Aorta (tissue), 5 donors: Measurements from ENCODE around the gene PBLD. TPM values are rescaled to one million over a fixed set of nuclear protein-coding genes. Genes with fewer than 3 reads are reported as not detected.
"Not testable (repeated sequence)": the region's sequence is repeated elsewhere in the genome, so short reads cannot be mapped to it uniquely, and the experiment has no call there.

Experiments used
- ATAC-seq: fragments of 200-7000 bp; cut with Tn5 transposase; one replicate; pipeline ENCODE4 v1.9.1; 2022; ENCODE audit warnings: moderate library complexity; ENCODE audit not compliant: low FRiP score
- DNase-seq, 2 donors: peaks; one replicate each; pipeline ENCODE4 v3.0.0-alpha.2; 2020
- H3K27ac ChIP-seq, 2 donors: one replicate each; pipeline ENCODE4 v1.5.1; 2013; ENCODE audit warnings: low read length in 2 of 2, mild to moderate bottlenecking in 2 of 2, moderate library complexity in 2 of 2, control low read depth in 1 of 2, inconsistent platforms in 1 of 2, low read depth in 1 of 2
- H3K27me3 ChIP-seq, 2 donors: one replicate each; pipeline ENCODE4 v1.6.1; 2013; ENCODE audit warnings: control low read depth in 1 of 2, low read length in 1 of 2, mild to moderate bottlenecking in 1 of 2, moderate library complexity in 1 of 2; ENCODE audit not compliant: insufficient read depth in 2 of 2, control insufficient read depth in 1 of 2
- H3K36me3 ChIP-seq, 2 donors: one replicate each; pipeline ENCODE4 v1.6.1; 2013; ENCODE audit warnings: control low read depth in 1 of 2, low read length in 1 of 2, mild to moderate bottlenecking in 1 of 2; ENCODE audit not compliant: insufficient read depth in 2 of 2, control insufficient read depth in 1 of 2
- H3K4me1 ChIP-seq, 2 donors: one replicate each; pipeline ENCODE4 v1.6.1; 2013; ENCODE audit warnings: low read length in 2 of 2, control low read depth in 1 of 2, mild to moderate bottlenecking in 1 of 2, moderate library complexity in 1 of 2; ENCODE audit not compliant: insufficient read depth in 2 of 2, control insufficient read depth in 1 of 2
- H3K4me3 ChIP-seq, 2 donors: one replicate each; pipeline ENCODE4 v1.5.1; 2013; ENCODE audit warnings: low read length in 2 of 2, control low read depth in 1 of 2, mild to moderate bottlenecking in 1 of 2
- H3K9me3 ChIP-seq: one replicate; pipeline ENCODE4 v1.6.1; 2013; ENCODE audit warnings: mild to moderate bottlenecking, low read length; ENCODE audit not compliant: control insufficient read depth
- WGBS, 2 donors: extraction: QIAGEN DNeasy Blood & Tissue Kit; methylation state at CpG; one replicate each; pipeline ENCODE4 v1.1.7; 2013; 5-methylcytosine and 5-hydroxymethylcytosine counted together
- intact Hi-C, 2 donors: fragments of 100-400 bp; cut with DNase I; formaldehyde crosslinking; loops; one replicate each; pipeline versions ENCODE4 v1.14.2 to v1.15.0; 2022
- polyA plus RNA-seq, 2 donors: library from polyadenylated mRNA; stranded (reverse); fragments of 200-250 nt; gene quantifications; one replicate each; pipeline ENCODE4 v1.2.3, GENCODE V29; 2013
- total RNA-seq, 2 donors: library from RNA; stranded (reverse); fragmentation: NEBNext Ultra II Directional; extraction: Animal tissue kit (Norgen Biotek cat#: 25700); gene quantifications; one replicate each; pipeline ENCODE4 v1.2.1, GENCODE V29; 2021
- donor health status: healthy with polysubstance abuse.
- donor health status: Bipolar disorder and iron deficiency.
- donor health status: DM: no; HTN: no; CAD: no.
- donor health status: DM: no; HTN: no; CAD: no.
- donor health status: DM: yes; HTN: yes; CAD: no.

The PBLD gene
- total and polyA plus RNA-seq, 4 donors: 5.8 to 36.8 (median 7.2) TPM

- WGBS, 2 donors: 81 to 90% methylated on average over 1 of the region's 1 CpG
These were observed 14.2 kb downstream of the PBLD start for GRCh38 chr10:68318331-68319059.

DNA sequence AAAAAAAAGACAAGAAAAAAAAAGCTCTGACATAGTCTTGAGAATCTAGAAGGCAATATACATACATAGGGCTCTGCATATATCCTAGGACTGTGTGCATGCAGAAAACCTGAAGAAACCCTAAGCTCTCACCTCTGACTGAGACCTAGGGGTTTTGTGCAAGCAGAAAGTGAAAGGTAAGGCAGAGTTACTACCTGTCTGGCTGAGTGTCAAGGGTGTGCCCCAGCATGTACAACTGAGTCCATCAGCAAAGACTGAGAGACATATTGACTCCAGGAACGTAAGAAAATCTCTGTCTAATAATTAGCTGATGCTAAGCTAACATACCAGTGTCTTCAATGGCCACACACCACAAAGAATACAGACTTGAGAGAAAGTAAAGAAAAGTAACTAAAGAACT, 17.1 kb downstream of the PBLD start:
- no peak overlapping the region for H3K27ac ChIP-seq
- 81 to 92% methylated on average over 1 of the region's 1 CpG for WGBS, 2 donors
- DNase-seq: no peak
- intact Hi-C loops: no loop called here
- no peak overlapping the region for H3K4me3 ChIP-seq
- peaks cover 3% of the 10 kb centered on the region for H3K9me3 ChIP-seq
- no peaks in the 10 kb centered on the region for H3K36me3 ChIP-seq
- no peaks in the 10 kb centered on the region for H3K27me3 ChIP-seq
- no peaks in the 10 kb centered on the region for H3K4me1 ChIP-seq
- no peak for ATAC-seq

More at GRCh38 chr10:68318331-68319059, 14.2 kb downstream of the PBLD start:
- Histone ChIP-seq H3K4me3 (no peak overlapping the region), H3K9me3 (peaks cover 3% of the 10 kb centered on the region), H3K36me3 (no peaks in the 10 kb centered on the region), H3K4me1 (no peaks in the 10 kb centered on the region), H3K27ac (no peak overlapping the region), H3K27me3 (no peaks in the 10 kb centered on the region)
- ATAC-seq (no peak), DNase-seq (no peak)
- intact Hi-C loops: no loop called here

GRCh38 chr10:68314930-68315329, 17.8 kb downstream of the PBLD start:
- H3K27ac ChIP-seq, H3K4me1 ChIP-seq, intact Hi-C loops, DNase-seq, H3K36me3 ChIP-seq, H3K4me3 ChIP-seq, H3K9me3 ChIP-seq, ATAC-seq, H3K27me3 ChIP-seq: not testable (repeated sequence)
- 93 to 97% methylated on average over 6 of the region's 6 CpGs for WGBS, 2 donors

DNA sequence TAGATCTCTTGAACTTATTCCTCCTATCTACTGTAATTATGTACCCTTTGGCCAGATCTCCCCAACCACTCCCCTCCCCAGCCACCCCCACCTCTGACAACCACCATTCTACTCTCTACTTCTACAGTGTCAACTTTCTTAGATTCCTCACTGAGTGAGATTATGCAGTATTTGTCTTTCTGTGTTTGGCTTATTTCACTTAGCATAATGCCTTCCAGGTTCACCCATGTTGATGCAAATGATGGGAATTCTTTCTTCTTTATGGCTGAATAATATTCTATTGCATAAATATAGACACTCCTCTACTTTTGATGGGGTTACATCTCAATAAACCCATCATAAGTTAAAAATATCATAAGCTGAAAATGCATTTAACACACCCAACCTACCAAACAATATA, 22.2 kb downstream of the PBLD start:
- Histone ChIP-seq H3K36me3 (no peaks in the 10 kb centered on the region), H3K4me1 (no peaks in the 10 kb centered on the region), H3K27ac (no peak overlapping the region), H3K27me3 (no peaks in the 10 kb centered on the region), H3K9me3 (no peaks in the 10 kb centered on the region), H3K4me3 (no peak overlapping the region)
- intact Hi-C loops: no loop called here
- no peak for ATAC-seq
- DNase-seq: no peak

DNA sequence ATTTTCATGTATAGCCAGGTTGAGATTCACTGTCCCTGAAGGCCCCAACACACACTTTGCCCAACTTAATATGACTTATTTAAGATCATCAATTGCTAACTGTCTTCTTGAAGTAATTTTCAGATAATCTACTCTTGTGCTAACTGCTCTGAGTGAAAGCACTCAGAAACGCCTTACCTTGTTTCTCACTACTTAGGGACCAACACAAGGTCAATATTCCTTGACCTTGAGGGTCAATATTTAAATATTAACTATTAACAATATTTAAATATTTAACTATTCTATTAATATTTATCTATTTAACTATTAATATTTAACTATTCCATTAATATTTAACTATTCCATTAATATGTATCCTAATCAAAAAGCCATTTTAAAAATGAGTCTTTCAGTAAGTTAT, 26.9 kb downstream of the PBLD start:
- no peaks in the 10 kb centered on the region for H3K36me3 ChIP-seq
- H3K27me3 ChIP-seq: no peaks in the 10 kb centered on the region
- no peaks in the 10 kb centered on the region for H3K4me1 ChIP-seq
- no peaks in the 10 kb centered on the region for H3K9me3 ChIP-seq
- ATAC-seq (no peak), DNase-seq (no peak)
- intact Hi-C loops: no loop called here
- no peak overlapping the region for H3K27ac ChIP-seq
- H3K4me3 ChIP-seq: no peak overlapping the region
- 2 to 46% methylated on average over 1 of the region's 1 CpG for WGBS, 2 donors

DNA sequence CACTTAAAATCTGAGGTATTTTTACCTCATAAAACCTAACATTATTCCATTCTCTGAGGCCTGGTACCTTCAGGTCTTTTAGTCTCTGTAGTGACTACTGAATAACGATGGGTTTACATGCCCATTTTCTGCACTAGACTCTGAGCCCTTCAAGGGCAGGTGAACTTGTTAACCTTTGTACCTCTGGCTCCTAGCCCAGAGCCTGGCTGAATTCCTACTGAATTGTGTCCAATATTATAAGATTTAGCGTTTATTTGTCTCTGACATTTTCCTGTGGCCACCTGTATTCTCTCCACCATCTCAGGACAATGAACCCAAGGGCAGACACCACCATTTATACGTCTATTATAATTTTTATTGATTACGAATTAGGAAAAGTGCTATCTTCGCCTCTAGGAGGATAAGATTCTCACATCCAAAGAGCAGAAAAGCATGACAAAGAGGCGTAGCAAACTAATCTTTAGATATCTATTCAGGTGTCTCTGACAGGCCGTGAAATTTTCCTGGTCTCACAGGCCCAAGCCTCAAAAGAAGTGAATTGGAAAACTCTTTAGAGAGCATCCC, 28.8 kb downstream of the PBLD start:
- DNase-seq (no peak), ATAC-seq (no peak)
- H3K4me3 ChIP-seq: no peak overlapping the region
- H3K27ac ChIP-seq: no peak overlapping the region
- WGBS, 2 donors: 75 to 79% methylated on average over 7 of the region's 7 CpGs
- no peaks in the 10 kb centered on the region for H3K9me3 ChIP-seq
- no peaks in the 10 kb centered on the region for H3K4me1 ChIP-seq
- H3K27me3 ChIP-seq: no peaks in the 10 kb centered on the region
- H3K36me3 ChIP-seq: no peaks in the 10 kb centered on the region
- intact Hi-C loops: no loop called here

DNA sequence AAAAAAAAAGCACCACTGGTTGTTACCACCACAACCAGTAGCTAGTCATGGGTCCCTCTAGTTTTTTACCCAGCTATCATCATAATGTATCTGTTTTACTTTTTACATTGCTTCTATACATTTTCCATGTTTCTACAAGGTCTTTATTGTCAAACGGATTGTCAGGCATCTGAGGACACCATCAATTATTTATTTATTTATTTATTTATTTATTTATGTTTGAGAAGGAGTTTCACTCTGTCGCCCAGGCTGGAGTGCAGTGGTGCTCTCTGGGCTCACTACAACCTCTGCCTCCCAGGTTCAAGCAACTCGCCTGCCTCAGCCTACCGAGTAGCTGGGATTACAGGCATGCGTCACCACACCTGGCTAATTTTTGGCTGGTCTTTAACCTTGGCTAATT, 29.9 kb downstream of the PBLD start:
- H3K27me3 ChIP-seq: no peaks in the 10 kb centered on the region
- WGBS, 2 donors: 69 to 80% methylated on average over 5 of the region's 5 CpGs
- H3K4me3 ChIP-seq: no peak overlapping the region
- no peaks in the 10 kb centered on the region for H3K36me3 ChIP-seq
- intact Hi-C loops: no loop called here
- DNase-seq (no peak), ATAC-seq (no peak)
- no peaks in the 10 kb centered on the region for H3K9me3 ChIP-seq
- no peaks in the 10 kb centered on the region for H3K4me1 ChIP-seq
- H3K27ac ChIP-seq: no peak overlapping the region

DNA sequence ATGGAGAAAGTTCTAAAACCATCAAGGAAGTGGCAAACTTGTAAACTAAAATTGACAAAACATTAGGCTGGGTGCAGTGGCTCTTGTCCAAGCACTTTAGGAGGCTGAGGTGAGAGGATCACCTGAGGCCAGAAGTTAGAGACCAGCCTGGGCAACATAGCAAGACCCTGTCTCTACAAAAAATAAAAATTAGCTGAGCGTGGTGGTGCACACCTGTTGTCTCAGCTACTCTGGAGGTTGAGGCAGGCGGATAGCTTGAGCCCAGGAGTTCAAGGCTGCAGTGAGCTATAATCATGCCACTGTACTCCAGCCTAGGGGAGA, 30.3 kb downstream of the PBLD start:
- ATAC-seq (no peak), DNase-seq (no peak)
- WGBS, 2 donors: 49 to 76% methylated on average over 2 of the region's 2 CpGs
- Histone ChIP-seq H3K4me1 (no peaks in the 10 kb centered on the region), H3K9me3 (no peaks in the 10 kb centered on the region), H3K27ac (no peak overlapping the region), H3K4me3 (no peak overlapping the region), H3K27me3 (no peaks in the 10 kb centered on the region), H3K36me3 (no peaks in the 10 kb centered on the region)
- intact Hi-C loops: no loop called here

GRCh38 chr10:68301790-68302502, 30.8 kb downstream of the PBLD start:
- Histone ChIP-seq H3K4me3 (no peak overlapping the region), H3K27ac (no peak overlapping the region), H3K4me1 (no peaks in the 10 kb centered on the region), H3K9me3 (no peaks in the 10 kb centered on the region), H3K27me3 (no peaks in the 10 kb centered on the region), H3K36me3 (no peaks in the 10 kb centered on the region)
- ATAC-seq (no peak), DNase-seq (no peak)
- intact Hi-C loops: no loop called here
- 31 to 41% methylated on average over 6 of the region's 6 CpGs for WGBS, 2 donors
